Natural killer cell (primary cell): ENCODE results near the gene KLHL4. TPM values are rescaled to one million over a fixed set of nuclear protein-coding genes. Genes with fewer than 3 reads are reported as not detected.
"Not testable (repeated sequence)": the region's sequence is repeated elsewhere in the genome, so short reads cannot be mapped to it uniquely, and the experiment has no call there.

Experiments used
- ATAC-seq, 3 donors: fragments of 150-1000 bp in 2 of 3; fragments of 200-7000 bp in 1 of 3; cut with Tn5 transposase; 1 replicate in 1 of 3; 2 replicates in 2 of 3; pipeline ENCODE4 v1.10.0; 2021; ENCODE audit warnings: mild to moderate bottlenecking in 2 of 3, moderate library complexity in 2 of 3
- DNase-seq, 2 donors: peaks; one replicate each; pipeline versions ENCODE4 v3.0.0 to v3.0.0-alpha.2; 2013 to 2021; ENCODE audit warnings: mixed read lengths in 1 of 2
- H3K27ac ChIP-seq: one replicate; pipeline ENCODE4 v1.5.1; 2013; ENCODE audit warnings: mild to moderate bottlenecking, low read length
- H3K27me3 ChIP-seq: one replicate; pipeline ENCODE4 v1.6.1; 2013; ENCODE audit warnings: low read length; ENCODE audit not compliant: control insufficient read depth, insufficient read depth
- H3K36me3 ChIP-seq: one replicate; pipeline ENCODE4 v1.6.1; 2013; ENCODE audit warnings: low read length; ENCODE audit not compliant: control insufficient read depth, insufficient read depth
- H3K4me1 ChIP-seq: one replicate; pipeline ENCODE4 v1.6.1; 2013; ENCODE audit warnings: low read length; ENCODE audit not compliant: control insufficient read depth, insufficient read depth
- H3K4me3 ChIP-seq: one replicate; pipeline ENCODE4 v1.5.1; 2013; ENCODE audit warnings: low read length
- H3K9me3 ChIP-seq: one replicate; pipeline ENCODE4 v1.6.1; 2013; ENCODE audit warnings: low read length; ENCODE audit not compliant: control insufficient read depth, insufficient read depth
- H3K27ac Mint-ChIP-seq, 2 donors: one replicate each; pipeline ENCODE4 v1.8.0; 2022; ENCODE audit warnings: mild to moderate bottlenecking in 2 of 2, mixed read lengths in 2 of 2, moderate library complexity in 1 of 2
- H3K27me3 Mint-ChIP-seq, 2 donors: one replicate each; pipeline ENCODE4 v1.8.0; 2022; ENCODE audit warnings: low read depth in 2 of 2, mixed read lengths in 2 of 2
- H3K36me3 Mint-ChIP-seq: one replicate; pipeline ENCODE4 v1.8.0; 2022; ENCODE audit warnings: mixed read lengths
- H3K4me1 Mint-ChIP-seq, 2 donors: one replicate each; pipeline ENCODE4 v1.8.0; 2022; ENCODE audit warnings: mixed read lengths in 2 of 2
- H3K4me3 Mint-ChIP-seq: one replicate; pipeline ENCODE4 v1.8.0; 2022; ENCODE audit warnings: mild to moderate bottlenecking, moderate library complexity, mixed read lengths
- H3K9me3 Mint-ChIP-seq, 2 donors: one replicate each; pipeline ENCODE4 v1.8.0; 2022; ENCODE audit warnings: mixed read lengths in 2 of 2
- CTCF ChIP-seq: fragments of 200-600 bp; IDR thresholded peaks from one replicate; pipeline ENCODE4 v1.8.0; 2022; ENCODE audit warnings: antibody characterized with exemption
- WGBS: methylation state at CpG from one replicate; pipeline ENCODE4 v1.1.7; 2013; ENCODE audit warnings: missing lambda C conversion rate; ENCODE audit not compliant: insufficient coverage; 5-methylcytosine and 5-hydroxymethylcytosine counted together
- intact Hi-C: fragments of 100-400 bp; cut with micrococcal nuclease; formaldehyde crosslinking; loops from one replicate; pipeline ENCODE4 v1.14.2; 2022
- total RNA-seq, 4 donors: library from RNA; stranded (reverse); fragments of 120-200 nt in 1 of 4; gene quantifications; one replicate each; pipeline versions ENCODE4 v1.2.3 to v1.2.4, GENCODE V29; 2013 to 2022

KLHL4 gene
- total RNA-seq: not detected
- 0.11 TPM for total RNA-seq (2013)

- intact Hi-C loops: no loop called here
- no peak for ATAC-seq
- H3K27me3 Mint-ChIP-seq: no peaks in the 10 kb centered on the region
- no peaks in the 10 kb centered on the region for H3K36me3 Mint-ChIP-seq
- WGBS: 3% methylated on average over 7 of the region's 8 CpGs
- no peaks in the 10 kb centered on the region for H3K36me3 ChIP-seq
- H3K27ac ChIP-seq: no peak within 1 kb of the TSS
- H3K27ac Mint-ChIP-seq: no peak within 1 kb of the TSS
- TF ChIP-seq CTCF: no peak
- no peaks in the 10 kb centered on the region for H3K9me3 ChIP-seq
- H3K4me3 ChIP-seq: no peak within 1 kb of the TSS
- no peaks in the 10 kb centered on the region for H3K9me3 Mint-ChIP-seq
- no peak within 1 kb of the TSS for H3K4me3 Mint-ChIP-seq
- no peaks in the 10 kb centered on the region for H3K4me1 Mint-ChIP-seq
- peak in 1 of 2 donors; percentile 0 for DNase-seq
- no peaks in the 10 kb centered on the region for H3K4me1 ChIP-seq
- H3K27me3 ChIP-seq: no peaks in the 10 kb centered on the region
Measured at GRCh38 chrX:87517571-87518141, at the start of gene KLHL4. Gene KLHL4 (plus strand): TSS chrX:87517802. CDS start chrX:87517894, 92 bp downstream.

- no peak overlapping the region for H3K27ac Mint-ChIP-seq
- H3K9me3 Mint-ChIP-seq: peaks cover 4 to 16% of the 10 kb centered on the region in 2 donors
- DNase-seq: no peak
- Histone ChIP-seq H3K4me3 (no peak overlapping the region), H3K4me1 (no peaks in the 10 kb centered on the region), H3K27me3 (no peaks in the 10 kb centered on the region), H3K9me3 (no peaks in the 10 kb centered on the region), H3K27ac (no peak overlapping the region), H3K36me3 (no peaks in the 10 kb centered on the region)
- H3K27me3 Mint-ChIP-seq: no peaks in the 10 kb centered on the region
- no peaks in the 10 kb centered on the region for H3K4me1 Mint-ChIP-seq
- no peak for TF ChIP-seq CTCF
- no peak overlapping the region for H3K4me3 Mint-ChIP-seq
- no peaks in the 10 kb centered on the region for H3K36me3 Mint-ChIP-seq
- no peak for ATAC-seq
- WGBS: no CpG with 5 or more reads among the region's 2 CpGs
- intact Hi-C loops: no loop called here
Measured at GRCh38 chrX:87468941-87469340, 48.7 kb upstream of the KLHL4 start.

GRCh38 chrX:87475793-87476192, 41.8 kb upstream of the KLHL4 start:
- no peaks in the 10 kb centered on the region for H3K36me3 ChIP-seq
- H3K9me3 Mint-ChIP-seq: peaks cover 6 to 13% of the 10 kb centered on the region in 2 donors

GRCh38 chrX:87478703-87479102, 38.9 kb upstream of the KLHL4 start:
- H3K9me3 ChIP-seq, H3K36me3 Mint-ChIP-seq, intact Hi-C loops, H3K27me3 Mint-ChIP-seq, H3K36me3 ChIP-seq, H3K4me1 Mint-ChIP-seq, H3K27me3 ChIP-seq, H3K27ac ChIP-seq, H3K4me3 Mint-ChIP-seq, H3K27ac Mint-ChIP-seq, H3K4me1 ChIP-seq, ATAC-seq, DNase-seq, H3K4me3 ChIP-seq: not testable (repeated sequence)
- peaks cover 8 to 16% of the 10 kb centered on the region in 2 donors for H3K9me3 Mint-ChIP-seq
- 100% methylated on average over 7 of the region's 16 CpGs for WGBS

More at GRCh38 chrX:87475793-87476192, 41.8 kb upstream of the KLHL4 start:
- Histone ChIP-seq H3K4me1 (no peaks in the 10 kb centered on the region), H3K9me3 (no peaks in the 10 kb centered on the region), H3K27ac (no peak overlapping the region), H3K4me3 (no peak overlapping the region), H3K27me3 (no peaks in the 10 kb centered on the region)
- no peaks in the 10 kb centered on the region for H3K36me3 Mint-ChIP-seq
- H3K4me1 Mint-ChIP-seq: no peaks in the 10 kb centered on the region
- no peak overlapping the region for H3K4me3 Mint-ChIP-seq
- DNase-seq (no peak), ATAC-seq (no peak)
- no peaks in the 10 kb centered on the region for H3K27me3 Mint-ChIP-seq
- no peak overlapping the region for H3K27ac Mint-ChIP-seq
- WGBS: 57% methylated on average over 1 of the region's 1 CpG
- intact Hi-C loops: no loop called here
- TF ChIP-seq CTCF: no peak
